GM06990 (cell line): ENCODE data around the gene PGM2L1.
A peak's percentile ranks its signal among the peaks of the same experiment; 100 is the strongest.

Experiments used
- DNase-seq: peaks from one replicate; pipeline ENCODE4 v3.0.0-alpha.2; 2011; ENCODE audit not compliant: insufficient read length; ENCODE audit errors: extremely low read depth
- H3K27me3 ChIP-seq: replicated peaks from 2 replicates; pipeline ENCODE4 v1.6.0; 2011; ENCODE audit warnings: low read length; ENCODE audit not compliant: control insufficient read depth, insufficient read depth
- H3K36me3 ChIP-seq: 2 replicates; pipeline ENCODE4 v1.5.1; 2011; ENCODE audit warnings: low read length; ENCODE audit not compliant: control insufficient read depth, insufficient read depth
- H3K4me3 ChIP-seq: replicated peaks from 2 replicates; pipeline ENCODE4 v1.5.1; 2011; ENCODE audit warnings: low read depth, mild to moderate bottlenecking, control low read depth, low read length
- CTCF ChIP-seq: IDR thresholded peaks from 2 replicates; pipeline ENCODE4 v1.5.1; 2011; ENCODE audit warnings: low read length, control low read depth, mild to moderate bottlenecking, inconsistent platforms; ENCODE audit not compliant: insufficient read depth, poor library complexity, severe bottlenecking

PGM2L1 gene

DNA sequence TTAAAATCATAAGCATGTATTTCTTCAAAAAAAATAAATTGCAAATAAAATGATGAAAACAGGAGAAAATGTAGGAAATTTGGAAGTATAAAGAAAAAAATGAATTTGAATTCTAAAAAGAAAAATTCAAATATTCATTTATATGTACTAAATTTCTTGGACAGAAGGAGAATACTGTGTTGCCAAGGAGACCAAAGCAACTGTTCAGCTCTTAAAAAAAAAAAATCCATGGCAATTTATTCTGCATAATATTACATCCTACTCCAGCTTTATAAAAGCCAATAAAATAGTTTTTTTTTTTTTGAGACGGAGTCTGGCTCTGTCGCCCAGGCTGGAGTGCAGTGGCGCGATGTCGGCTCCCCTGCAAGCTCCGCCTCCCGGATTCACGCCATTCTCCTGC is 6.0 kb downstream of the PGM2L1 start:
- H3K4me3 ChIP-seq, result no peak overlapping the region
- H3K27me3 ChIP-seq, result no peaks in the 10 kb centered on the region
- H3K36me3 ChIP-seq, result no peaks in the 10 kb centered on the region
- no peak for DNase-seq
- TF ChIP-seq CTCF, result no peak

- H3K4me3 ChIP-seq, result no peak overlapping the region
- no peaks in the 10 kb centered on the region for H3K36me3 ChIP-seq
- no peaks in the 10 kb centered on the region for H3K27me3 ChIP-seq
- no peak for TF ChIP-seq CTCF
- DNase-seq, result no peak
Measured at GRCh38 chr11:74391193-74391592, 7.0 kb downstream of the PGM2L1 start.

- DNase-seq, result no peak
- H3K36me3 ChIP-seq, result no peaks in the 10 kb centered on the region
- TF ChIP-seq CTCF, result no peak
- no peak overlapping the region for H3K4me3 ChIP-seq
- no peaks in the 10 kb centered on the region for H3K27me3 ChIP-seq
Measured at GRCh38 chr11:74390697-74391096, 7.5 kb downstream of the PGM2L1 start.

GRCh38 chr11:74388678-74389327 is 9.4 kb downstream of the PGM2L1 start:
- no peaks in the 10 kb centered on the region for H3K36me3 ChIP-seq
- no peaks in the 10 kb centered on the region for H3K27me3 ChIP-seq
- H3K4me3 ChIP-seq, result no peak overlapping the region
- peak; percentile 78 for TF ChIP-seq CTCF
- peak; percentile 7 for DNase-seq

GRCh38 chr11:74384641-74385040 is 13.6 kb downstream of the PGM2L1 start:
- H3K27me3 ChIP-seq, result no peaks in the 10 kb centered on the region
- no peak for DNase-seq
- no peaks in the 10 kb centered on the region for H3K36me3 ChIP-seq
- H3K4me3 ChIP-seq, result no peak overlapping the region
- no peak for TF ChIP-seq CTCF
